IPS DF 6.9 (cell line): ENCODE results near the gene PRR13.
A peak's percentile ranks its signal among the peaks of the same experiment; 100 is the strongest.
"Not testable (repeated sequence)": the region's sequence is repeated elsewhere in the genome, so short reads cannot be mapped to it uniquely, and the experiment has no call there.

ENCODE experiments used
- DNase-seq: peaks from one replicate; pipeline ENCODE4 v3.0.0-alpha.2; 2013; ENCODE audit warnings: low read depth, low spot score
- H3K27ac ChIP-seq: one replicate; pipeline ENCODE4 v1.5.1; 2013; ENCODE audit warnings: low read length, control low read depth
- H3K27me3 ChIP-seq: 2 replicates; pipeline ENCODE4 v1.6.1; 2013; ENCODE audit warnings: mild to moderate bottlenecking, low read length; ENCODE audit not compliant: control insufficient read depth, insufficient read depth
- H3K36me3 ChIP-seq: 2 replicates; pipeline ENCODE4 v1.6.1; 2013; ENCODE audit warnings: low read length; ENCODE audit not compliant: control insufficient read depth, insufficient read depth
- H3K4me1 ChIP-seq: 2 replicates; pipeline ENCODE4 v1.6.1; 2013; ENCODE audit warnings: low read length; ENCODE audit not compliant: control insufficient read depth, insufficient read depth
- H3K4me3 ChIP-seq: 2 replicates; pipeline ENCODE4 v1.5.1; 2013; ENCODE audit warnings: mild to moderate bottlenecking, low read length
- H3K9me3 ChIP-seq: 2 replicates; pipeline ENCODE4 v1.6.1; 2013; ENCODE audit warnings: low read length, inconsistent platforms; ENCODE audit not compliant: control insufficient read depth, insufficient read depth
- WGBS: extraction: QIAGEN DNeasy Blood & Tissue Kit; methylation state at CpG from one replicate; pipeline ENCODE4 v1.1.7; 2013; ENCODE audit warnings: mixed read lengths, missing lambda C conversion rate; ENCODE audit not compliant: insufficient read length, insufficient coverage; 5-methylcytosine and 5-hydroxymethylcytosine counted together

The PRR13 gene

GRCh38 chr12:53441040-53441833, at the start of gene PRR13:
Gene PRR13, plus strand, starts transcription at chr12:53441734. Its CDS starts 981 bp downstream, at chr12:53442715.
- no CpG with 5 or more reads among the region's 31 CpGs for WGBS

GRCh38 chr12:53399896-53400295, 41.6 kb upstream of the PRR13 start:
- Histone ChIP-seq H3K36me3 (no peaks in the 10 kb centered on the region), H3K4me3 (no peak overlapping the region), H3K27me3 (no peaks in the 10 kb centered on the region), H3K9me3 (no peaks in the 10 kb centered on the region), H3K27ac (no peak overlapping the region), H3K4me1 (no peaks in the 10 kb centered on the region)
- DNase-seq, result no peak
- no CpG with 5 or more reads among the region's 7 CpGs for WGBS

More at GRCh38 chr12:53441040-53441833, at the start of gene PRR13:
- Histone ChIP-seq H3K36me3 (peaks cover 5% of the 10 kb centered on the region; the same call in 1 of the 2 replicates), H3K4me3 (peak within 1 kb of the TSS; percentile 92), H3K9me3 (no peaks in the 10 kb centered on the region), H3K27ac (no peak within 1 kb of the TSS), H3K27me3 (no peaks in the 10 kb centered on the region), H3K4me1 (peaks cover 4% of the 10 kb centered on the region; the same call in 1 of the 2 replicates)
- DNase-seq, result peak; percentile 99

- not testable (repeated sequence) for H3K27ac ChIP-seq, H3K27me3 ChIP-seq, H3K4me1 ChIP-seq, H3K4me3 ChIP-seq, H3K9me3 ChIP-seq, DNase-seq, H3K36me3 ChIP-seq
- no CpG with 5 or more reads among the region's 16 CpGs for WGBS
Measured at GRCh38 chr12:53402351-53402750, 39.2 kb upstream of the PRR13 start.

GRCh38 chr12:53402871-53403270, 38.7 kb upstream of the PRR13 start:
- DNase-seq, result no peak
- Histone ChIP-seq H3K36me3 (peaks cover 3% of the 10 kb centered on the region; the same call in 1 of the 2 replicates), H3K9me3 (no peaks in the 10 kb centered on the region), H3K27me3 (no peaks in the 10 kb centered on the region), H3K27ac (no peak overlapping the region), H3K4me3 (no peak overlapping the region), H3K4me1 (no peaks in the 10 kb centered on the region)
- no CpG with 5 or more reads among the region's 7 CpGs for WGBS

DNA sequence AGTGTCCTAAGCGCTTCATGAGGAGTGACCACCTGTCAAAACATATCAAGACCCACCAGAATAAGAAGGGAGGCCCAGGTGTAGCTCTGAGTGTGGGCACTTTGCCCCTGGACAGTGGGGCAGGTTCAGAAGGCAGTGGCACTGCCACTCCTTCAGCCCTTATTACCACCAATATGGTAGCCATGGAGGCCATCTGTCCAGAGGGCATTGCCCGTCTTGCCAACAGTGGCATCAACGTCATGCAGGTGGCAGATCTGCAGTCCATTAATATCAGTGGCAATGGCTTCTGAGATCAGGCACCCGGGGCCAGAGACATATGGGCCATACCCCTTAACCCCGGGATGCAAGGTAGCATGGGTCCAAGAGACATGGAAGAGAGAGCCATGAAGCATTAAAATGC, 30.6 kb upstream of the PRR13 start:
- Histone ChIP-seq H3K4me3 (no peak overlapping the region), H3K27ac (no peak overlapping the region), H3K9me3 (no peaks in the 10 kb centered on the region), H3K27me3 (no peaks in the 10 kb centered on the region), H3K4me1 (no peaks in the 10 kb centered on the region; the same call in 1 of the 2 replicates), H3K36me3 (peaks cover 9% of the 10 kb centered on the region; the same call in 1 of the 2 replicates)
- no CpG with 5 or more reads among the region's 5 CpGs for WGBS
- DNase-seq, result no peak

DNA sequence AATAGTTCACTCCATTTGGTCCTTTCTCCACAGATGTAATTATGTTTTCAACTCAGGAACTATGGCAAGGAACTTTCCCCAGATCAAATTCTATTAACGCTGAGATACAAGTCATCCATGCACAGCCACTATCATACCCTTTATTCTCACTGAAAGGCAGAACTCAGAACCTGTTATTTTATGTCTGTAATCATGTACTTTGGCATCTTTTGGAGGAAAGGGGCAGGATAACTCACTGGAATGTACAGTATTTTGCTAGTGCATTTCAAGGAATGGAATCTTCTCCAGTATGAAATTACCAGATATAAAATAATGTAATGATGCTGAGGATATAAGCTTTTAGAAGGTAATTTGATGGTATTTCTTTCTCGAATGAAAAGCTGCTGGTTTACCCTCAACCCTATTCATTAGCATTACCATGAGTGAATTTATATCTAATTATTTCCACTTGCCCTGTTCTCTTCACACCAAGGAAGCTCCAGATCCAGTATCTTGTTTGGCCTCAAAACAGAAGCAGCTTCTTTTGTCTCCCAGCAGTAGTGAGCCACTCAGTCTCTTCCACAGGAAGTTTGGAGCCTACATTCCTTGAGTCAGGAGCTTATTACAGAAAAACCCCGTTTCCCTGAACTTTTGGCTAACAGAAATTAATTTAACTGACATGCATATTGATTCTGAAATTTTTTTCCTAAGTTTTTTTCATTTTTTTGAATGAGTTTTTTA, 27.9 kb upstream of the PRR13 start:
- Histone ChIP-seq H3K9me3 (no peaks in the 10 kb centered on the region), H3K27ac (no peak overlapping the region), H3K27me3 (no peaks in the 10 kb centered on the region), H3K4me3 (no peak overlapping the region), H3K36me3 (peaks cover 6% of the 10 kb centered on the region; the same call in 1 of the 2 replicates), H3K4me1 (no peaks in the 10 kb centered on the region; the same call in 1 of the 2 replicates)
- DNase-seq, result no peak
- no CpG with 5 or more reads among the region's 3 CpGs for WGBS

GRCh38 chr12:53414756-53415417, 26.6 kb upstream of the PRR13 start:
- no CpG with 5 or more reads among the region's 3 CpGs for WGBS
- Histone ChIP-seq H3K9me3 (no peaks in the 10 kb centered on the region), H3K27me3 (no peaks in the 10 kb centered on the region), H3K4me1 (no peaks in the 10 kb centered on the region), H3K27ac (no peak overlapping the region), H3K4me3 (no peak overlapping the region), H3K36me3 (0 out of 2 replicates have a peak, but pooled peaks cover 3% of the 10 kb centered on the region)
- DNase-seq, result no peak

GRCh38 chr12:53415752-53416389, 25.7 kb upstream of the PRR13 start:
- not testable (repeated sequence) for H3K4me1 ChIP-seq, H3K27ac ChIP-seq, H3K27me3 ChIP-seq, H3K9me3 ChIP-seq, DNase-seq, H3K36me3 ChIP-seq, H3K4me3 ChIP-seq
- WGBS, result no CpG with 5 or more reads among the region's 2 CpGs

DNA sequence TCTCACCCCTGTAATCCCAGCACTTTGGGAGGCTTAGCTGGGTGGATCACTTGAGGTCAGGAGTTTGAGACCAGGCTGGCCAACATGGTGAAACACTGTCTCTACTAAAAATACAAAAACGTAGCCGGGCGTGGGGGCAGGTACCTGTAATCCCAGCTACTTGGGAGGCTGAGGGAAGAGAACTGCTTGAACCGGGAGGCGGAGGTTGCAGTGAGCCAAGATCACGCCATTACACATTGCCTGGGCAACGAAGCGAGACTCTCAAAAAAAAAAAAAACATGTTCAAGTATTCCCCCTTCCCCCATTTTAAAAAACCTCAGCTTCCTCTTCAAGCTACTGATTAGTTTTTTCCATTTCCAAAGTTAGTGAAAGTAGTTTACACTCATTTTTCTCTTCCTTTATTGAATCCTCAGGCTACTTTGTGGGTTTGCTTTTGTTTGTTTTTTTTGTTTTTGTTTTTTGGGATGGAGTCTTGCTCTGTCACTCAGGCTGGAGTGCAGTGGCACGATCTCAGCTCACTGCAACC, 24.2 kb upstream of the PRR13 start:
- H3K4me3 ChIP-seq, H3K27me3 ChIP-seq, H3K9me3 ChIP-seq, H3K4me1 ChIP-seq, DNase-seq, H3K27ac ChIP-seq, H3K36me3 ChIP-seq: not testable (repeated sequence)
- no CpG with 5 or more reads among the region's 9 CpGs for WGBS

- no peaks in the 10 kb centered on the region for H3K27me3 ChIP-seq
- no peak overlapping the region for H3K27ac ChIP-seq
- no peak for DNase-seq
- no CpG with 5 or more reads among the region's 3 CpGs for WGBS
- H3K36me3 ChIP-seq, result no peaks in the 10 kb centered on the region
- peaks cover 1% of the 10 kb centered on the region; the same call in 1 of the 2 replicates for H3K4me1 ChIP-seq
- H3K9me3 ChIP-seq, result no peaks in the 10 kb centered on the region
- H3K4me3 ChIP-seq, result no peak overlapping the region
Measured at GRCh38 chr12:53418221-53418620, 23.3 kb upstream of the PRR13 start.
